ENCODE data around the gene TUBE1.

DNA sequence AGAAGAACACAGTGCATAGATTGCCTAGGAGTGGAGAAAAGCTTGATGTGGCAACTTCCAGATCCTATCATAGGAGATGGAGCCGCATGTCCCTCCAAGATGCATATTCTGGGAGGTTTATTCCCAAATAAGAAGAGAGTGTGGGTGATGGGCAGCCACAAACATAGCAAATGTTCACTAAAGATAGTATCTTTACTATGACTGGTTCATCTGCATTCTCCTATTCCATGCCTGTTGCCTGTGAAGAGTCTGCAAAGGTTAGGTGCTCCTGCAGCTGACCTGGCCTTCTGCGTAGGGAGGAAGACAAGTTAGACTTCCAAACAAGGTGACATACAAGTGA, 47.9 kb downstream of the TUBE1 start:
- TF ChIP-seq, protein P1, sequence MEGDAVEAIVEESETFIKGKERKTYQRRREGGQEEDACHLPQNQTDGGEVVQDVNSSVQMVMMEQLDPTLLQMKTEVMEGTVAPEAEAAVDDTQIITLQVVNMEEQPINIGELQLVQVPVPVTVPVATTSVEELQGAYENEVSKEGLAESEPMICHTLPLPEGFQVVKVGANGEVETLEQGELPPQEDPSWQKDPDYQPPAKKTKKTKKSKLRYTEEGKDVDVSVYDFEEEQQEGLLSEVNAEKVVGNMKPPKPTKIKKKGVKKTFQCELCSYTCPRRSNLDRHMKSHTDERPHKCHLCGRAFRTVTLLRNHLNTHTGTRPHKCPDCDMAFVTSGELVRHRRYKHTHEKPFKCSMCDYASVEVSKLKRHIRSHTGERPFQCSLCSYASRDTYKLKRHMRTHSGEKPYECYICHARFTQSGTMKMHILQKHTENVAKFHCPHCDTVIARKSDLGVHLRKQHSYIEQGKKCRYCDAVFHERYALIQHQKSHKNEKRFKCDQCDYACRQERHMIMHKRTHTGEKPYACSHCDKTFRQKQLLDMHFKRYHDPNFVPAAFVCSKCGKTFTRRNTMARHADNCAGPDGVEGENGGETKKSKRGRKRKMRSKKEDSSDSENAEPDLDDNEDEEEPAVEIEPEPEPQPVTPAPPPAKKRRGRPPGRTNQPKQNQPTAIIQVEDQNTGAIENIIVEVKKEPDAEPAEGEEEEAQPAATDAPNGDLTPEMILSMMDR (IDR thresholded peaks at IDR 0.05) = no peak
- no peak for TF ChIP-seq POLR2A (IDR thresholded peaks at IDR 0.05)

Measured in ovary (tissue), 3 donors.